Prostate gland (tissue), 2 donors: ENCODE measurements around the gene GNS. TPM values are rescaled to one million over a fixed set of nuclear protein-coding genes. Genes with fewer than 3 reads are reported as not detected.
A peak's percentile ranks its signal among the peaks of the same experiment; 100 is the strongest.

Source experiments
- DNase-seq: peaks from one replicate; pipeline ENCODE4 v3.0.0-alpha.2; 2019; ENCODE audit warnings: low spot score
- H3K27ac ChIP-seq, 2 donors: fragments of 200-600 bp; sonication (generic); 2 replicates each; pipeline ENCODE4 v1.5.1; 2017 to 2019
- H3K27me3 ChIP-seq: fragments of 200-600 bp; sonication (generic); replicated peaks from 2 replicates; pipeline ENCODE4 v1.5.1; 2019; ENCODE audit not compliant: insufficient read depth
- H3K36me3 ChIP-seq, 2 donors: fragments of 200-600 bp; sonication (generic); 1 replicate in 1 of 2; 2 replicates in 1 of 2; pipeline versions ENCODE4 v1.5.1 to v1.8.1; 2017 to 2019
- H3K4me1 ChIP-seq: fragments of 200-600 bp; sonication (generic); replicated peaks from 2 replicates; pipeline ENCODE4 v1.5.1; 2019
- H3K4me3 ChIP-seq, 2 donors: fragments of 200-600 bp; sonication (generic); 2 replicates each; pipeline ENCODE4 v1.5.1; 2017 to 2019
- H3K9me3 ChIP-seq: fragments of 200-600 bp; sonication (generic); 2 replicates; pipeline ENCODE4 v1.5.1; 2017
- POLR2A ChIP-seq: fragments of 450-650 bp; IDR thresholded peaks from one replicate; pipeline ENCODE4 v1.6.1; 2016; ENCODE audit warnings: antibody characterized with exemption, mild to moderate bottlenecking
- POLR2AphosphoS5 ChIP-seq: sonication (generic); formaldehyde crosslinking; IDR thresholded peaks from one replicate; pipeline ENCODE4 v1.6.1; 2017; ENCODE audit warnings: antibody characterized with exemption
- WGBS: methylation state at CpG from one replicate; pipeline ENCODE4 v1.1.5; 2018; 5-methylcytosine and 5-hydroxymethylcytosine counted together
- intact Hi-C: fragments of 100-400 bp; cut with DNase I; formaldehyde crosslinking; loops from one replicate; pipeline ENCODE4 v1.14.2; 2022
- total RNA-seq, 2 donors: library from RNA; depleted of rRNA; stranded (reverse); fragments of >200 nt; gene quantifications; one replicate each; pipeline ENCODE4 v1.1.0, GENCODE V29; 2016
- TF ChIP-seq, protein P1 (sequence below), 4 experiments: fragments of 200-600 bp in 2 of 4; fragments of 450-650 bp in 2 of 4; sonication (generic) in 2 of 4; IDR thresholded peaks; 1 replicate in 3 of 4; 2 replicates in 1 of 4; pipeline ENCODE4 v1.5.1; 2016 to 2019; ENCODE audit warnings: antibody characterized with exemption in 4 of 4, mild to moderate bottlenecking in 2 of 4, moderate library complexity in 2 of 4

The GNS gene
- total RNA-seq, 2 donors from 2014 or later = 77.7 to 98.7 TPM

DNA sequence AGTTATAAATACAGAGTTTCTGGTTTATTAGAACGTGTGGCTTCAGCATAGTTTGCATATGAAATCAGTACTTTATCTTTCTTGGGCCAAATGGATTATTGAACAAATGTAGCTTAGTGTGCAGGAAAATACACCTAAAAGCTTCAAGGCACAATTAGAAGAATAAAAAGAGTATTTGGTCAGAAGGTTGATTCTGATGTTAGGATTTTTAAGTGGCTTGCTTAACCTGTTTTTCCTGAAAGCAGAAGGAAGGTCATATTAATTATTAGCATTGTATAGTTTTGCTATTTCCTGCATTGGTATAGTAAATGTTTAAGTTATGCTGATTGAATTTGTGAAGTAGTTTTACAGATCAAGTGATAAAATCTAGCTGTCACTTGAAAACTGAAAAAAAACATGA, 31.0 kb upstream of the GNS start:
- no peak for DNase-seq
- intact Hi-C loops = no loop called here
- H3K9me3 ChIP-seq = no peaks in the 10 kb centered on the region
- no peaks in the 10 kb centered on the region for H3K27me3 ChIP-seq
- WGBS = 40% methylated on average over 1 of the region's 1 CpG
- no peak overlapping the region for H3K27ac ChIP-seq
- no peak for TF ChIP-seq POLR2A
- no peak for TF ChIP-seq POLR2AphosphoS5
- TF ChIP-seq, protein P1, sequence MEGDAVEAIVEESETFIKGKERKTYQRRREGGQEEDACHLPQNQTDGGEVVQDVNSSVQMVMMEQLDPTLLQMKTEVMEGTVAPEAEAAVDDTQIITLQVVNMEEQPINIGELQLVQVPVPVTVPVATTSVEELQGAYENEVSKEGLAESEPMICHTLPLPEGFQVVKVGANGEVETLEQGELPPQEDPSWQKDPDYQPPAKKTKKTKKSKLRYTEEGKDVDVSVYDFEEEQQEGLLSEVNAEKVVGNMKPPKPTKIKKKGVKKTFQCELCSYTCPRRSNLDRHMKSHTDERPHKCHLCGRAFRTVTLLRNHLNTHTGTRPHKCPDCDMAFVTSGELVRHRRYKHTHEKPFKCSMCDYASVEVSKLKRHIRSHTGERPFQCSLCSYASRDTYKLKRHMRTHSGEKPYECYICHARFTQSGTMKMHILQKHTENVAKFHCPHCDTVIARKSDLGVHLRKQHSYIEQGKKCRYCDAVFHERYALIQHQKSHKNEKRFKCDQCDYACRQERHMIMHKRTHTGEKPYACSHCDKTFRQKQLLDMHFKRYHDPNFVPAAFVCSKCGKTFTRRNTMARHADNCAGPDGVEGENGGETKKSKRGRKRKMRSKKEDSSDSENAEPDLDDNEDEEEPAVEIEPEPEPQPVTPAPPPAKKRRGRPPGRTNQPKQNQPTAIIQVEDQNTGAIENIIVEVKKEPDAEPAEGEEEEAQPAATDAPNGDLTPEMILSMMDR (IDR thresholded peaks at IDR 0.05) = no peak
- no peaks in the 10 kb centered on the region for H3K36me3 ChIP-seq
- no peak overlapping the region for H3K4me3 ChIP-seq
- no peaks in the 10 kb centered on the region for H3K4me1 ChIP-seq

- H3K9me3 ChIP-seq = no peaks in the 10 kb centered on the region
- no peak overlapping the region for H3K27ac ChIP-seq
- H3K4me3 ChIP-seq = no peak overlapping the region
- DNase-seq = no peak
- no peaks in the 10 kb centered on the region for H3K27me3 ChIP-seq
- no peaks in the 10 kb centered on the region for H3K4me1 ChIP-seq
- WGBS = 94% methylated on average over 6 of the region's 6 CpGs
- intact Hi-C loops = no loop called here
- H3K36me3 ChIP-seq = no peaks in the 10 kb centered on the region
- TF ChIP-seq, protein P1 (IDR thresholded peaks at IDR 0.05) = no peak
- TF ChIP-seq POLR2A (no peak), POLR2AphosphoS5 (no peak)
These were observed 26.6 kb upstream of the GNS start for GRCh38 chr12:64785838-64786237.

DNA sequence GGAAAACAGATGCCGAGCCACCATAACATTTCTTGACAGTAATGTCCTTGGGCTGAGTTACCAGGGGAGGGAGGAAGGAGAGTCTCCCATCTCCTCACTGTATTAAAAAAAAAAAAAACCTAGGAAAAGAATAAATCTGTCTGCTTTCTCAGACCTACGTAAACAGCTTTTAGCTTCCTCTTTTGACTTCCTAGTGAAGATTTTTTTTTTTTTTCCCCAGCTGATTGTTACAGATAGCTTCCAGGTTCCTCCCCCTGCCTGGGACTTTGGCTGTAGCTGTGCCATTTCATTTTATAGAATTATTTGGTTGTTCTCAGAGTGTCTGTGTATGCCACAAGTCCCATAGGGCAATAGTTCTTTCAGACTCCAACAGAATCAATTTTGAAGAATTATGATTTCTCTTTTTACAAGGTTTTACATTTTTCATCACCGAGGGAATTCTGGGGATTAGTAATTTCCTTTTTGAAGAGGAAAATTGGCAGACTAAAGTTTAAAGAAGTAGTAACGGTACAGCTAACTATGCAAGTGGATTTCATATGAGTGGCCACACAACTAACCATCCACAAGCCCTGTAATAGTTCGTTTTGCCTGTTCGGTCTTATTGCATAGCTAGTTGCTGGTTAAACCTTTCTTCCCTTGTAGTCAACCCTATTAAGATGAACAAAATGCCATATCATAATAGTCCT, 23.1 kb upstream of the GNS start:
- DNase-seq = no peak
- H3K4me1 ChIP-seq = no peaks in the 10 kb centered on the region
- H3K27ac ChIP-seq = peak overlapping the region; percentile 48 to 77
- no peak for TF ChIP-seq POLR2A
- TF ChIP-seq POLR2AphosphoS5 = no peak
- TF ChIP-seq, protein P1 (IDR thresholded peaks at IDR 0.05) = no peak
- intact Hi-C loops = no loop called here
- peak overlapping the region in 1 of 2 donors; percentile 48 for H3K4me3 ChIP-seq
- H3K27me3 ChIP-seq = no peaks in the 10 kb centered on the region
- no peaks in the 10 kb centered on the region for H3K9me3 ChIP-seq
- H3K36me3 ChIP-seq = no peaks in the 10 kb centered on the region
- WGBS = 66% methylated on average over 6 of the region's 6 CpGs

GRCh38 chr12:64781280-64782190, 22.3 kb upstream of the GNS start:
- Histone ChIP-seq H3K4me1 (no peaks in the 10 kb centered on the region), H3K9me3 (no peaks in the 10 kb centered on the region), H3K27ac (peak overlapping the region; percentile 48 to 77), H3K36me3 (no peaks in the 10 kb centered on the region), H3K4me3 (peak overlapping the region; percentile 48 to 51), H3K27me3 (no peaks in the 10 kb centered on the region)
- no peak for TF ChIP-seq POLR2AphosphoS5
- no peak for TF ChIP-seq POLR2A
- TF ChIP-seq, protein P1 (IDR thresholded peaks at IDR 0.05) = no peak
- intact Hi-C loops = no loop called here
- DNase-seq = peak; percentile 23
- 6% methylated on average over 39 of the region's 39 CpGs for WGBS
